ENCODE results near the gene RSPH6A. TPM values are rescaled to one million over a fixed set of nuclear protein-coding genes. Genes with fewer than 3 reads are reported as not detected.

The RSPH6A gene
- total and polyA plus RNA-seq, 2 of the 13 experiments (the other 11 are each of a cell fraction or from before 2014, with no cell fraction given): 0.07 TPM; not detected in 1

DNA sequence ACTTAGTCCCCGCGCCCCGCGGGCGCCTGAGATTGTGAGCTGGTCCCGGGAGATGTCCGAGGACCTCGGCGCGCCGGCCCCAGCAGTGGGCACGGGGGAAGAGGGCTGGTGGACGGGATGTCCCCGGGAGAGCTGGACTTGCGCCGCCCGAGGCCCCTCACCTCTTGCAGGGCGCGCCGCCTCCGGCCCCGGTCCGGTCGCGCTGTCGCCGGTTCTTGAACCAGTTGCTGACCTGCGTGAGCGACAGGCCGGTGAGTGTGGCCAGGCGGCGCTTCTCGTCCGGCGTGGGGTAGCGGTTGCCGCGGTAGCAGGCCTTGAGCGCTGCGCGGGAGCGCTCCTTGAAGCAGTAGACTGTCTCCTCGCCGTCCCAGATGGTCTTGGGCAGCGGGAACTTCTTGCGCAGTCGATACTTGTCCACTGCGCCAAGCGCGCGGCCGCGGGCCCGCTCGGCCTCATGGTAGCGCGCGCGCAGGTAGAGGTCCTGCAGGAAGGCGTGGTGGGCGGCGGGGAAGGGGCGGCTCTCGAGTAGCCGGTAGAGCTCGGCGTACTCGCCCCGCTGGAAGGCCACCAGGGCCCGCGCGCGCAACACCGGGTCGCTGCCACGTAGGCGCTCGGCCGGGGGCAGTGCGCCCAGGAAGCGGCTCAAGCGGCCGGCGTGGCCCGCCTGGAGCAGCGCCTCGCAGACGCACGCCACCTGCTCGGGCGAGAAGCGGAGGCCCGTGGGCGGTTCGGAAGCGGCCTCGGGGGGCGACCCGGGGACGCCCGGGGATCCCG, 47.0 kb downstream of the RSPH6A start (continued):
- TF ChIP-seq, protein P1, sequence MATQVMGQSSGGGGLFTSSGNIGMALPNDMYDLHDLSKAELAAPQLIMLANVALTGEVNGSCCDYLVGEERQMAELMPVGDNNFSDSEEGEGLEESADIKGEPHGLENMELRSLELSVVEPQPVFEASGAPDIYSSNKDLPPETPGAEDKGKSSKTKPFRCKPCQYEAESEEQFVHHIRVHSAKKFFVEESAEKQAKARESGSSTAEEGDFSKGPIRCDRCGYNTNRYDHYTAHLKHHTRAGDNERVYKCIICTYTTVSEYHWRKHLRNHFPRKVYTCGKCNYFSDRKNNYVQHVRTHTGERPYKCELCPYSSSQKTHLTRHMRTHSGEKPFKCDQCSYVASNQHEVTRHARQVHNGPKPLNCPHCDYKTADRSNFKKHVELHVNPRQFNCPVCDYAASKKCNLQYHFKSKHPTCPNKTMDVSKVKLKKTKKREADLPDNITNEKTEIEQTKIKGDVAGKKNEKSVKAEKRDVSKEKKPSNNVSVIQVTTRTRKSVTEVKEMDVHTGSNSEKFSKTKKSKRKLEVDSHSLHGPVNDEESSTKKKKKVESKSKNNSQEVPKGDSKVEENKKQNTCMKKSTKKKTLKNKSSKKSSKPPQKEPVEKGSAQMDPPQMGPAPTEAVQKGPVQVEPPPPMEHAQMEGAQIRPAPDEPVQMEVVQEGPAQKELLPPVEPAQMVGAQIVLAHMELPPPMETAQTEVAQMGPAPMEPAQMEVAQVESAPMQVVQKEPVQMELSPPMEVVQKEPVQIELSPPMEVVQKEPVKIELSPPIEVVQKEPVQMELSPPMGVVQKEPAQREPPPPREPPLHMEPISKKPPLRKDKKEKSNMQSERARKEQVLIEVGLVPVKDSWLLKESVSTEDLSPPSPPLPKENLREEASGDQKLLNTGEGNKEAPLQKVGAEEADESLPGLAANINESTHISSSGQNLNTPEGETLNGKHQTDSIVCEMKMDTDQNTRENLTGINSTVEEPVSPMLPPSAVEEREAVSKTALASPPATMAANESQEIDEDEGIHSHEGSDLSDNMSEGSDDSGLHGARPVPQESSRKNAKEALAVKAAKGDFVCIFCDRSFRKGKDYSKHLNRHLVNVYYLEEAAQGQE (IDR thresholded peaks at IDR 0.05; ENCODE audit: borderline replicate concordance in 1 of 2, low read depth in 1 of 2, low read length in 2 of 2): no peak
- TF ChIP-seq ZNF20 (CRISPR knock-in tag; IDR thresholded peaks at IDR 0.05) (no peak), ZNF253 (CRISPR knock-in tag; IDR thresholded peaks at IDR 0.05; ENCODE audit: borderline replicate concordance) (no peak; the same call in 1 of the 2 replicates), RXRA (CRISPR knock-in tag; IDR thresholded peaks at IDR 0.05) (peak; percentile 48; the same call in 1 of the 2 replicates), PRMT3 (CRISPR knock-in tag; IDR thresholded peaks at IDR 0.05; ENCODE audit: borderline replicate concordance, low read depth) (no peak; the same call in 1 of the 2 replicates), ZBTB7A (CRISPR knock-in tag; IDR thresholded peaks at IDR 0.05) (no peak), RARG (CRISPR knock-in tag; IDR thresholded peaks at IDR 0.05; ENCODE audit: low read depth) (no peak), ZNF83 (CRISPR knock-in tag; IDR thresholded peaks at IDR 0.05; ENCODE audit: borderline replicate concordance) (no peak), ELF4 (CRISPR knock-in tag; IDR thresholded peaks at IDR 0.05; ENCODE audit: borderline replicate concordance) (no peak), TRIM24 (CRISPR knock-in tag; IDR thresholded peaks at IDR 0.05) (no peak), POLR2G (IDR thresholded peaks at IDR 0.05; ENCODE audit: low read depth, low read length) (peak; percentile 53; the same call in 1 of the 2 replicates), PHB2 (IDR thresholded peaks at IDR 0.05; ENCODE audit: partially characterized antibody) (no peak), DNMT3B (CRISPR knock-in tag; conservative IDR thresholded peaks at IDR 0.05) (no peak)
- TF ChIP-seq, protein P2, sequence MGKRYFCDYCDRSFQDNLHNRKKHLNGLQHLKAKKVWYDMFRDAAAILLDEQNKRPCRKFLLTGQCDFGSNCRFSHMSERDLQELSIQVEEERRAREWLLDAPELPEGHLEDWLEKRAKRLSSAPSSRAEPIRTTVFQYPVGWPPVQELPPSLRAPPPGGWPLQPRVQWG (CRISPR knock-in tag; IDR thresholded peaks at IDR 0.05; ENCODE audit: borderline replicate concordance, low read depth): no peak
- TF ChIP-seq, protein P3, sequence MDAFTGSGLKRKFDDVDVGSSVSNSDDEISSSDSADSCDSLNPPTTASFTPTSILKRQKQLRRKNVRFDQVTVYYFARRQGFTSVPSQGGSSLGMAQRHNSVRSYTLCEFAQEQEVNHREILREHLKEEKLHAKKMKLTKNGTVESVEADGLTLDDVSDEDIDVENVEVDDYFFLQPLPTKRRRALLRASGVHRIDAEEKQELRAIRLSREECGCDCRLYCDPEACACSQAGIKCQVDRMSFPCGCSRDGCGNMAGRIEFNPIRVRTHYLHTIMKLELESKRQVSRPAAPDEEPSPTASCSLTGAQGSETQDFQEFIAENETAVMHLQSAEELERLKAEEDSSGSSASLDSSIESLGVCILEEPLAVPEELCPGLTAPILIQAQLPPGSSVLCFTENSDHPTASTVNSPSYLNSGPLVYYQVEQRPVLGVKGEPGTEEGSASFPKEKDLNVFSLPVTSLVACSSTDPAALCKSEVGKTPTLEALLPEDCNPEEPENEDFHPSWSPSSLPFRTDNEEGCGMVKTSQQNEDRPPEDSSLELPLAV (CRISPR knock-in tag; conservative IDR thresholded peaks at IDR 0.05; ENCODE audit: low read depth): no peak
- TF ChIP-seq, protein P4, sequence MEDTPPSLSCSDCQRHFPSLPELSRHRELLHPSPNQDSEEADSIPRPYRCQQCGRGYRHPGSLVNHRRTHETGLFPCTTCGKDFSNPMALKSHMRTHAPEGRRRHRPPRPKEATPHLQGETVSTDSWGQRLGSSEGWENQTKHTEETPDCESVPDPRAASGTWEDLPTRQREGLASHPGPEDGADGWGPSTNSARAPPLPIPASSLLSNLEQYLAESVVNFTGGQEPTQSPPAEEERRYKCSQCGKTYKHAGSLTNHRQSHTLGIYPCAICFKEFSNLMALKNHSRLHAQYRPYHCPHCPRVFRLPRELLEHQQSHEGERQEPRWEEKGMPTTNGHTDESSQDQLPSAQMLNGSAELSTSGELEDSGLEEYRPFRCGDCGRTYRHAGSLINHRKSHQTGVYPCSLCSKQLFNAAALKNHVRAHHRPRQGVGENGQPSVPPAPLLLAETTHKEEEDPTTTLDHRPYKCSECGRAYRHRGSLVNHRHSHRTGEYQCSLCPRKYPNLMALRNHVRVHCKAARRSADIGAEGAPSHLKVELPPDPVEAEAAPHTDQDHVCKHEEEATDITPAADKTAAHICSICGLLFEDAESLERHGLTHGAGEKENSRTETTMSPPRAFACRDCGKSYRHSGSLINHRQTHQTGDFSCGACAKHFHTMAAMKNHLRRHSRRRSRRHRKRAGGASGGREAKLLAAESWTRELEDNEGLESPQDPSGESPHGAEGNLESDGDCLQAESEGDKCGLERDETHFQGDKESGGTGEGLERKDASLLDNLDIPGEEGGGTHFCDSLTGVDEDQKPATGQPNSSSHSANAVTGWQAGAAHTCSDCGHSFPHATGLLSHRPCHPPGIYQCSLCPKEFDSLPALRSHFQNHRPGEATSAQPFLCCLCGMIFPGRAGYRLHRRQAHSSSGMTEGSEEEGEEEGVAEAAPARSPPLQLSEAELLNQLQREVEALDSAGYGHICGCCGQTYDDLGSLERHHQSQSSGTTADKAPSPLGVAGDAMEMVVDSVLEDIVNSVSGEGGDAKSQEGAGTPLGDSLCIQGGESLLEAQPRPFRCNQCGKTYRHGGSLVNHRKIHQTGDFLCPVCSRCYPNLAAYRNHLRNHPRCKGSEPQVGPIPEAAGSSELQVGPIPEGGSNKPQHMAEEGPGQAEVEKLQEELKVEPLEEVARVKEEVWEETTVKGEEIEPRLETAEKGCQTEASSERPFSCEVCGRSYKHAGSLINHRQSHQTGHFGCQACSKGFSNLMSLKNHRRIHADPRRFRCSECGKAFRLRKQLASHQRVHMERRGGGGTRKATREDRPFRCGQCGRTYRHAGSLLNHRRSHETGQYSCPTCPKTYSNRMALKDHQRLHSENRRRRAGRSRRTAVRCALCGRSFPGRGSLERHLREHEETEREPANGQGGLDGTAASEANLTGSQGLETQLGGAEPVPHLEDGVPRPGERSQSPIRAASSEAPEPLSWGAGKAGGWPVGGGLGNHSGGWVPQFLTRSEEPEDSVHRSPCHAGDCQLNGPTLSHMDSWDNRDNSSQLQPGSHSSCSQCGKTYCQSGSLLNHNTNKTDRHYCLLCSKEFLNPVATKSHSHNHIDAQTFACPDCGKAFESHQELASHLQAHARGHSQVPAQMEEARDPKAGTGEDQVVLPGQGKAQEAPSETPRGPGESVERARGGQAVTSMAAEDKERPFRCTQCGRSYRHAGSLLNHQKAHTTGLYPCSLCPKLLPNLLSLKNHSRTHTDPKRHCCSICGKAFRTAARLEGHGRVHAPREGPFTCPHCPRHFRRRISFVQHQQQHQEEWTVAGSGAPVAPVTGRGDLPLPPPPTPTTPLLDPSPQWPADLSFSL (CRISPR knock-in tag; IDR thresholded peaks at IDR 0.05): no peak; the same call in 1 of the 2 replicates

All from HepG2 (cell line).